ENCODE measurements around the gene KDM7A.
A peak's percentile ranks its signal among the peaks of the same experiment; 100 is the strongest.
"Not testable (repeated sequence)": the region's sequence is repeated elsewhere in the genome, so short reads cannot be mapped to it uniquely, and the experiment has no call there.

The KDM7A gene

GRCh38 chr7:140156460-140157080 lies 20.2 kb downstream of the KDM7A start:
- DNase-seq = no peak

DNA sequence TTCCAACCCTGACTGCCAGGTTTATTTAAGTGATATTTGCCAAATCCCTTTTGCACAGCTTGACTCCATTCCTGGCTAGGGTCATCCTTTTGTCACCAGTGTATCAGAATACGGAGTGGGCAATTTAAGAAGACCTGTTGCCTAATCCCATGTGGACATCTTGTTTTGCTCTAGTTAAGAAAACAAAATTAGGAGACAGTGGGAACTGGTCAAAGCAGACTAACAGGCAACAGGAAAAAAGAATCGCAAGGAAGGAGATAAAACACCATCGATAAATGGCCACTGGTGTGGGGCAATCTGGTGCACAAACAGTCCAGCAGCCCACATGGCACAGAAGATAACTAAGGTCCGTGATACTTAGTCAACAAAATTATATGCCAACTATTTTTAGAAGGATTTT lies 21.4 kb downstream of the KDM7A start:
- DNase-seq = no peak

GRCh38 chr7:140153666-140154161 lies 23.1 kb downstream of the KDM7A start:
- DNase-seq = no peak

DNA sequence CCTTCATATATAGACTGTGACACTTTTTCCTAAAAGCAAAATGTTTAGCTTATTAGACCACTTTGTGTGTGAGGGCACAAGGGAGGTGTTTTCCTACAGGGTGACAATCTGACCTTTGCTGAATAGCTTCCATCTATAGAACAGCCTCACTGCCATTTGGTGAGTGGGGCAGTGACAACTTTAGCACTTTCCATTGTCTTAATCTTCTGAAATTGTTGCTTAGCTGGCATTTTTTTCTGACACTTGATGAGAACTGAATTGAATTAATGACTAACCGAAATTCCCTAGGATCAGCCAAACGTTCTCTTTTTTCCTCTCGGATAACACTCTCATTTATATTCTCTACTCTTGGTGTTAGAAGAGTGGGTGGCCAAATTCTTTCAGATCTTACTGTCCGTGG lies 30.2 kb downstream of the KDM7A start:
- no peak for DNase-seq

DNA sequence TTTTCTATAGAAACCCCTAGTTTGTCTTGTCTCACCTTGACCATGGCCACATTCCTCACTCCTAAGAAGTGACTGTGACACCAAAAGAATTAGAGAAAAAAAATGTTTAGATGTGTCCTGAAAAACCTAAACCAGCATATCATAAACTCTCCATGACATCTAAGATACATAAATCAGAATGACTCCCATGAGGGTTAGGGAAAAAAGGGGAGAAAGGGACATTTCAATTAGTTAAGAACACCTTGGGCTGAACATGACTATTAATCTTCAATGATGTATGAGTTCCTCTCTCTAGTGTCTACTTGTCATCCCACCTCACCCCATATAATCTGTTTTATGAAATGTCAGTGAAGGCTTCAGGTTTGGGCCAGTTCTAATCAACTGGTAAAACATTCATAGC lies 31.1 kb downstream of the KDM7A start:
- no peak for DNase-seq

DNA sequence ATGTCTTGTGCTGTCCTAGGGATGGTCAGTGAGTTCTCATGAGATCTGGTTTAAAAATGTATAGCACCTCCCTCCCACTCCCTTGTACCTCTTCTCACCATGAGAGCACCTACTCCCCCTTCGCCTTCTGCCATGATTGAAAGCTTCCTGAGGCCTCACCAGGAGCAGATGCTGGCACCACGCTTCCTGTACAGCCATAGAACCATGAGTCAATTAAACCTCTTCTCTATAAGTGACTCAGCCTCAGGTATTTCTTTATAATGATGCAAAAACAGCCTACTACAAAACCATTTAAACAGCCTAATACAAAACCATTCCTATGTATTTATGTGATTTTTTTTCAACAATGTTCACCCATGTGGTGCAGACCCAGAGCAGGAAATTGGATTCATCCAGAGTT lies 32.0 kb downstream of the KDM7A start:
- no peak for DNase-seq

- no peak for DNase-seq
These were observed 32.8 kb downstream of the KDM7A start for GRCh38 chr7:140143997-140144396.

- DNase-seq = no peak
These were observed 34.8 kb downstream of the KDM7A start for GRCh38 chr7:140142031-140142430.

DNA sequence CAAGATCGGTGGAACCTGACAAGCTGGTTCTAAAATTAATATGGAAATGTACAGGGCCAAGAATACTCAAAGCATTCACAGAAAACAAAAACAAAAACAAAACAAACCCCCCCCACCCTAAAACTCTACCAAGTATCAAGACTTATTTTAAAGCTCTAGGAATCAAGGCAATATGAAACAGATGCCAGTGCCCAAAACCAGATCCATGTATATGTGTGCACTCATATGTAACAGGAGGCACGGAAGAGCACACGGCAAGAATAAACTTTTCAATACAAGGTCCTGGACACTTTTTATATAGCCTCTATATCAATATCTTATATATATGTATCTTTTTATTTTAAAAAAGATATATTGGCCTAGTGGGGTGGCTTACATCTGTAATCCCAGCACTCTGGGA lies 35.5 kb downstream of the KDM7A start:
- DNase-seq = no peak

GRCh38 chr7:140137078-140137477 lies 39.7 kb downstream of the KDM7A start:
- DNase-seq = no peak

DNA sequence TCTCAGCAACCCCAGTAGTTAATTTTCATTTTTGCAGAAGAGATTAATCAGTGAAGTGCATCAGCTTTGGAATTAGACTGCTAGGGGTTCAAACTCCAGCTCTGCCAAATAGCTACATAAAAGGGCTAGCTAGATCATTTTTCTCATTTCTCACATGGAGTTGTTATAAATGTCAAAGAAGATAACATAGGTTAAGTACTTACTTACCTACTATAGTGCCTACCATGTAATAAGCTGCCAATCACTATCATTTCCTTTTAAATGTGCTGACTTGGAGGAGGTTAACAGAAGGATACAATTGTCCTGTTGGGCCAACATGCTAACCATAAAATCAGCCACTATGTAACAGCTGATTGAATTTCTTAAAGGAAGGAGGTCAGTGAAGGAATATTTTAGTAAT lies 40.7 kb downstream of the KDM7A start:
- DNase-seq = no peak

GRCh38 chr7:140134039-140134438 lies 42.7 kb downstream of the KDM7A start:
- no peak for DNase-seq

DNA sequence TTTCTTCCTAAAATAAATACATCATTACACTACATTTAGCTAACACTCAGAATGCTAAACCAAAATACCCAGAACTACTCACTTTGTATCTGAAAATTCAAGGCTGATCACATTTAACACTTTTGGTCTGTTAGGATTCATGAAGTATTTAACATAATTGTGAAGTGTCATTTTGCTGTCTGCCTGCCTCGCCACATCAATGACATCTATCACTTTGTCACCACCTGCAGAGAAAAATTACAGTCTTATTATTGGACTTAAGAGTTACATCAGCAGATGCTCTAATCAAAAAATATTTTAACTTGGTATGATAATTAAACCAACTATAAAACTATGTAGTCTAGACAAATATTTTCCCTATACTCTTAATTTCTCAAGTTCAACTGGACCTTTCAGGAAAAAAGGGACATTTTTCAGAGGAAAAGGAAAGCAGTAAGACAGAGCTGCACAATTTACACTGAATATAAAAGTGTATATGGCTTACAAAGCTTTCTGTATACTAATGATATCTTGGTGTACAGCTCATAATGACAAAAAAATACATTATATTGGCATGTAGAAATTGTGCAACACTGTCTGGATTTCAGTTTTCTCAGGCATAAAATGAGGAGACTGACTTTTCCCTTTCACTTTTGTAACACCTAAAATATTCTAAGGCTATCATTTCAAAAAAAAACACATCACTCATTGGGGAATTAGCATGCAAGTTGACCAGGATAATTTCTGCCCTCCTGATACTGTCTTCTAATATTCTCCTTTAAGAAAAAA lies 49.2 kb downstream of the KDM7A start:
- DNase-seq = no peak

DNA sequence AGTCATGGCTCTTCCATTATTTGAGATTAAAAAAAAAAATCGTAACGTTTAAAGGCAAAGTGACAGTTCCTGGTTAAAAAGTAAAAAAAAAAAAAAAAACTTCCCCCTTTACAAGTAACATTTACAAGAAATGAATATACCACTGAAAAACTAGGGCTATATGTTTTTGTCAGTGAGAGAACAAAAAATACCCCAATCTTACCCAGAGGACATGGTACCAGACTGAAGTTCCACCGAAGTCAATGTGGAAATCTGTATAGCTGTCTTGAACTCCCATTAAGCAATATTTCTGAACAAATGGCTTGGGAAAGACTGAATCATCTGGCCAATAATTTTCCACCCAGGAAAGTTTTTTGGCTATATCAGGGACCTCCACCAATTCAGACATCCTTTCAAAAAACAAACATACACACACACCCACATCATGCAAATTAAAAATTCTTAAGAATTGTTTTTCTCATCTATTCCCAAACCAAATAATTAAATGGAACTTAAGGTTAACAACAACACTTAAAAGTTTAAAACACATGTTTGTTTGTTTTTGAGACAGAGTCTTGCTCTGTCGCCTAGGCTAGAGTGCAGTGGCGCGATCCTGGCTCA lies 50.2 kb downstream of the KDM7A start:
- no peak for DNase-seq

GRCh38 chr7:140122965-140123364 lies 53.8 kb downstream of the KDM7A start:
- no peak for DNase-seq

DNA sequence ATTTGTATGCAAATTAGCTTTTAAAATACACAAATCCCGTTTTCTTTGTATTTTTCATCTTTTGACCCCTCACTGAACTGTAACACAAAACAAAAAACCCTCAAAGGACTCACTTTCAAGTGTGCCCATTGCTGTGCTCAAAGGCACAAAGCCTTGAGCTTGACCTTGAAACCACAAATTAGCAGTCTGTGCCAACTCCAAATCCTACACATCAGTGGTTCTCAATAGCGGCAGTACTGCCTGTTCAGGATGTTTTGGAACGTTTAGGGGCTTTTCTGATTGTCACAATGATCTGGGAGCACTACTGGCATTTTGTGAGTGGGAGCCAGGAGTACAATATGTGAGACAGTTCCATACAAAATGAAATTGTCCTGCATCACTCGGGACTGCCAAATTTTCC lies 55.5 kb downstream of the KDM7A start:
- DNase-seq = no peak

GRCh38 chr7:140114817-140115216 lies 62.0 kb downstream of the KDM7A start:
- DNase-seq = not testable (repeated sequence)

DNA sequence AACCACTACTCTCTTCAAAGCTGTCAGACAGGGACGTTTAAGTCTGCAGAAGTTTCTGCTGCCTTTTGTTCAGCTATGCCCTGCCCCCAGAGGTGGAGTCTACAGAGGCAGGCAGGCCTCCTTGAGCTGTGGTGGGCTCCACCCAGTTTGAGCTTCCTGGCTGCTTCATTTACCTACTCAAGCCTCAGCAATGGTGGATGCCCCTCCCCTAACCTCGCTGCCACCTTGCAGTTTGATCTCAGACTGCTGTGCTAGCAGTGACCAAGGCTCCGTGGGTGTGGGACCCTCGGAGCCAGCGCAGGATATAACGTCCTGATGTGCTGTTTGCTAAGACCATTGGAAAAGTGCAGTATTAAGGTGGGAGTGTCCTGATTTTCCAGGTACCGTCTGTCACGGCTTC lies 68.0 kb downstream of the KDM7A start:
- DNase-seq = not testable (repeated sequence)

DNA sequence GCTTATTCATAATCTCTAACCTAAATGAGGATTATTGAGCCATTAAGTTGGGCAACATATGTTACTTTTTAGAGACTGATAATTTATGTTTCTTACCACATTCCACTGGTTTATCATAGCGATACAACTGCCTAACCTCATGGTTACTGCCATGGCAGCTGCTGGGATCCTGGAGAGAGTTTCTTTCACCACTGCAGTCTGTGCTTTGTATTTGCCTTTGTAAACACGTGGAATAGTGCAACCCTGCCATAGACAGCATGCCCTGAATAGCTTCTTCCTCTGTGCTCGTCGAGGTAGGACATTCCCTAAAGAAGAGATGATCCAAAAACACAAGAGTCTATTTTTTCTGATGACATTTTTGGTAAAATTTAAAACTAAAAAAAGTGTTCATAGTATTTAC lies 80.3 kb downstream of the KDM7A start:
- no peak for DNase-seq

DNA sequence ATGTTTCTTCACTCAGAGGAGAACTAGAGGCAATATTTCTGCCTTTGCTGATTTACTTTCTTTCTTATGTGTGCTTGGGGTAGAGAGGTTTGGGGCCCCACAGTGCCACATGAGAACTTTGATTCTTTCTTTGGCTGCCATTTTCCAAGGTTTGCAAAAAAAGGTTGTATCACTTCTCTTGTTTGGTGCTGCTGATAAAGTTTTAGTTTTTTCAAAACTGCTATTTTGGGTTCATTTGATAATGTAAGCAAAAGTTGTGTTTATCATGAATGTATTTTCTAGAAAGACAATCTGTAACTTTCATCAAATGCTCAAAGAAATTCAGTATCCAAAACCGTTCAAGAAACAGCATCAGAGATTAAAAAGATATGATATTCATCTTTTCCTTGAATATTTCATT lies 83.4 kb downstream of the KDM7A start:
- DNase-seq = no peak

DNA sequence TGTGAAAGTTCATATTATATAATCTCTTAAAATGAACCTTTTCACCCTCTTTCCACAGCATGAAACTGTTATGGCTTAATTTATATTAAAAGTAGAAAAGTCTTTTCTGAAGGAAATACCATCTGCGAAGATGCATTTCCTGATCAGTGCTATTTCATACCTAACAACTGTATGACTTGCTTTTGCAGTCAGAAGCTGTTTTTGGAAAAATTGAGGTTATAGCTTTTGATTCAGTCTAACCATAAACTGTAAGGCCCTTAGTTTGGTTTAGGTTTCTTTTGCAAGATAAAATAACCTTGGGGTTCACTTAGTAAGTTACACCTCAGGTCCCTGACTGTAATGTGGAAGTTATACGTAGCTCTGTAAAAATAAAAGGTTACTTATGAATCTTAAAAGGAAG lies 91.3 kb downstream of the KDM7A start:
- no peak for DNase-seq

GRCh38 chr7:140084972-140085371 lies 91.8 kb downstream of the KDM7A start:
- peak; percentile 61 for DNase-seq

- DNase-seq = no peak
These were observed 92.6 kb downstream of the KDM7A start for GRCh38 chr7:140084142-140084655.

GRCh38 chr7:140082770-140083169 lies 94.0 kb downstream of the KDM7A start:
- DNase-seq = no peak
